ES-I3 (cell line): ENCODE results near the gene PSTPIP1.

Source experiments
- H3K36me3 ChIP-seq: 2 replicates; pipeline ENCODE4 v1.6.1; 2013; ENCODE audit warnings: mild to moderate bottlenecking, low read length, control low read depth, moderate library complexity; ENCODE audit not compliant: insufficient read depth
- H3K4me1 ChIP-seq: 2 replicates; pipeline ENCODE4 v1.6.1; 2013; ENCODE audit warnings: mild to moderate bottlenecking, control low read depth, low read length; ENCODE audit not compliant: insufficient read depth
- H3K9ac ChIP-seq: 2 replicates; pipeline ENCODE4 v1.6.1; 2013; ENCODE audit warnings: low read depth, mild to moderate bottlenecking, low read length, moderate library complexity
- H3K9me3 ChIP-seq: 2 replicates; pipeline ENCODE4 v1.6.1; 2013; ENCODE audit warnings: mild to moderate bottlenecking, low read length, moderate library complexity; ENCODE audit not compliant: control insufficient read depth, insufficient read depth

The PSTPIP1 gene

DNA sequence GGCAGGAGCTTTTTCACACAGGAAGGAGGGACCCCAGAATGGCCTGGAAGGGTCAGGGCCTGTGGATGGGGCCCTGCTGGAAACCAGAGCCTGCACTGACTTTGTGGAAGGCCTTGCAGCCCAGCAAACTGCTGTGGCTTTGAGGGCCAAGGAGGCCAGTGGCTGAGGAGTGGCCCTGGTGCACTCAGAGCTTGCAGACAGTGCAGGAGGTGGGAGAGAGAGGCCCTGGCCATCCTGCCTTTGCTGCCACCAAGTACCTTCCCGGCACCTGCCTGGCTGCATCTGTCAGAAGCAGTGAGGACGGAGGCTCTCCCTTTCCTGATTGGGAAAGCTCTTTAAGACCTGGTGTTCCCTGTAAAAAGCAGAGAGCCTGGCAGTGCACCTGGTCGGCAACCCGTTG lies 6.4 kb downstream of the PSTPIP1 start:
- no peak overlapping the region for H3K9ac ChIP-seq
- H3K4me1 ChIP-seq, result 0 out of 2 replicates have a peak, but pooled peaks cover 5% of the 10 kb centered on the region
- no peaks in the 10 kb centered on the region for H3K9me3 ChIP-seq
- no peaks in the 10 kb centered on the region for H3K36me3 ChIP-seq

DNA sequence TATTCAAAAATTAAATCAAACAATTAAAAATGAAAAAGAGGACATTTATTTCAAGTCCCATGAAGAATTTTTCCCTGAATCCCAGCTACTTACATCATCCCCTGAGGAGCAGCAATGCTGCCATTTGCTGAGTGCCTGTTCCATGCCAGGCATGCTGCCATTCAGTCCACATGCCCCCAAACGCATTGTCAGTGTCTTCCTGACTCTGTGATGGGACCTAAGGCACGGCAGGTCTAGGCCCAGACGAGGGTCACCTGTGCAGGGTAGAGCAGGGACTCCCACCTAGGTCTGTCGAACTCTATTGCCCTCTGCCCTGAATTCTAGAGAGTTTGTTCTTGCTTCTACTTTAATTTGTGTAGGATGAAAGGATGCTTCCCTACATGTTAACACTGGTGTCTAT lies 7.0 kb downstream of the PSTPIP1 start:
- Histone ChIP-seq H3K4me1 (0 out of 2 replicates have a peak, but pooled peaks cover under 1% of the 10 kb centered on the region), H3K9me3 (no peaks in the 10 kb centered on the region), H3K9ac (no peak overlapping the region), H3K36me3 (no peaks in the 10 kb centered on the region)

DNA sequence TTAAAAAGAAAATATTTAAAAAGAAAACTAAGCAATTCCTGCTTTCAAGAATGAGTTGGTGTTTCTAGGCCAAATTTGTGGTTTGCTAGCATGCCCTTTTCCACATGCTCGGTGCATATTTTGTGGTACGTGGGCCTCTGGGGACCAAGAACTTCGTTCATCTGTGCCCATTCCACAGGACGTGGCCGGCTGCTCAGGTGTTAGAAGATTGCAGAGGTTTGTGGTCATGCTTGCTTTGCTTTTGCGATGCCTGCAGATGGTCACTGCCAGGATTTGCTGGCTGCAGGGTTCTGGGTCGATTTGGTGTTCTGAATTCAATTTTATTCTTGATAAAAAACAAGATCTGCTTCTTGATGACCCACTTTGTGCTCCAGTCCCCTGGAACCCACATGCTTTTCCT lies 7.5 kb downstream of the PSTPIP1 start:
- no peaks in the 10 kb centered on the region for H3K9me3 ChIP-seq
- H3K9ac ChIP-seq, result no peak overlapping the region
- no peaks in the 10 kb centered on the region for H3K36me3 ChIP-seq
- no peaks in the 10 kb centered on the region for H3K4me1 ChIP-seq

DNA sequence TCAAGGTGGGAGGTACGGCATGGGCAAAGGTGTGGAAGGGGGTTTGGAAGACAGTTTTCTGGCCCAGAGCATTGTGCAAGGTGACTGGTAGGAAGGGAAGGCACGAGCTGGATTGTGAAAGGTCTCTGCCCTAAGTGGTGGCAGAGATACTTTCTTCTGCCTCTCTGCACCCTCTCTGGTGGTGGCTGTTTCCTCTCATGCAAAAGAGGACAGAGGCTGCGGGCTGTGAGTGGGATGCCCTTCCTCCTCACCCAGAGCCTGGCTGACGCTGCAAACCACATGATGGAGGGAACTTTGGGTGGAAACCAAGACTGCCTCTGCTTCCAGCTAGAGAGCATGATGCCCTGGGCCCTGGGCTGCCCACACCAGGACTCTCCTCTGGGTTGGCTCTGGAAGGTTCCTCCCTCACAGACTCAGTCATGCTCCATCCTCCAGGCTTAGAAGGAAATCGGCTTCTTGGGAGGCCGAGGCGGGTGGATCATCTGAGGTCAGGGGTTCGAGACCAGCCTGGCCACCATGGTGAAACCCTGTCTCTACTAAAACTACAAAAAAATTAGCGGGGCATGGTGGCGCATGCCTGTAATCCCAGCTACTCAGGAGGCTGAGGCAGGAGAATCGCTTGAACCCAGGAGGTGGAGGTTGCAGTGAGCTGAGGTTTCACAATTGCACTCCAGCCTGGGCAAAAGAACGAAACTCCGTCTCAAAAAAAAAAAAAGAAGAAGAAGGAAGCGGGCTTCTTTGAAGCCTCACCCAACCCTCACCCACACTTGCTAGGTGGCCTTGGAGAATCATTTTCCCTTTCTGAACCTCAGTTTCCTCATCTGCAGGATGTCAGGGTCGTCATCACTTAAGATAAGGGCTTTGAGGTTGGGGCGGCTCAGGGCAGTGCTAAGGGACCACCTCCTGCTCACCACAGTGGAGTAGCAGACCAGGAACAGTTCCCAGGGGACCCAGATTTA lies 8.3 kb downstream of the PSTPIP1 start:
- Histone ChIP-seq H3K9ac (no peak overlapping the region), H3K9me3 (no peaks in the 10 kb centered on the region), H3K4me1 (no peaks in the 10 kb centered on the region), H3K36me3 (no peaks in the 10 kb centered on the region)

DNA sequence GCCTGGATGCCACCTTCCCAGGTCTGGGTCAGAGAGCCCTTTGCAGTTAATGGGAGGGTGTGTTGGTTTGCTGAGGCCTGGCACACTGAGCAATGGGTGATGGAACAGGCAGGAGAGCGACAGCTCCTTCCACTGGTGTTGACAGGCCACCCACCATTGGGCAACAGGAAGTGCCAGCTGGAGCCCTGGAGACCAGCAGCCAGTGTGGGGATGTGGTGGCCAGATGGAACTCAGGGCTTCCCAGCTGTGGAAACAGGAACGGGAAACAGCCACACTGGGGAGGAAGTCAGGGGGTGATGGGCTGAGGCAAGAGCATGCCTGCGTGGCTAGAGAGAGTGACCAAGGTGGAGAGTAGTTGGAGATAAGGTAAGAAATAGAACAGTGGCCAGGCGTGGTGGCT lies 9.3 kb downstream of the PSTPIP1 start:
- no peak overlapping the region for H3K9ac ChIP-seq
- H3K36me3 ChIP-seq, result no peaks in the 10 kb centered on the region
- H3K4me1 ChIP-seq, result no peaks in the 10 kb centered on the region
- no peaks in the 10 kb centered on the region for H3K9me3 ChIP-seq

DNA sequence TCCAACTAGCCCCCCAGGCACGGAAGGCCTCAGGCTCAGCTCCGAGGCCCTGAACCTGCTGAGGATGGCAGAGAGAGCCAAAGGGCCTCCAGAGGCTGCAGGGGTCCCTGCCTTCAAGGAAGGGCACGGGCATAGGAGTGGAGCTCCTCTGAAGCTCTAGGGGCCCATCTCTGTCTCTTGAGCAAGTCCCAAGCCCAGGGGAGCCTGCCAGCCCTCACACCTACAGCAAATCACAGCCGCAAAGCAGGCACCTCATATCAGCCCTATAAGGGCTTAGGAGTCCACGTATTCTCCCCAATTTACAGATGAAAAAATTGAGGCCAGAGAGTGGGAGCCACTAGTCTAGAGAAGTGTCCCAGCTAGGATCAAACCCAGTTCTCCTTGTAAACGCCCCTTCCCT lies 14.2 kb downstream of the PSTPIP1 start:
- no peaks in the 10 kb centered on the region for H3K9me3 ChIP-seq
- H3K9ac ChIP-seq, result no peak overlapping the region
- H3K4me1 ChIP-seq, result no peaks in the 10 kb centered on the region
- H3K36me3 ChIP-seq, result no peaks in the 10 kb centered on the region

DNA sequence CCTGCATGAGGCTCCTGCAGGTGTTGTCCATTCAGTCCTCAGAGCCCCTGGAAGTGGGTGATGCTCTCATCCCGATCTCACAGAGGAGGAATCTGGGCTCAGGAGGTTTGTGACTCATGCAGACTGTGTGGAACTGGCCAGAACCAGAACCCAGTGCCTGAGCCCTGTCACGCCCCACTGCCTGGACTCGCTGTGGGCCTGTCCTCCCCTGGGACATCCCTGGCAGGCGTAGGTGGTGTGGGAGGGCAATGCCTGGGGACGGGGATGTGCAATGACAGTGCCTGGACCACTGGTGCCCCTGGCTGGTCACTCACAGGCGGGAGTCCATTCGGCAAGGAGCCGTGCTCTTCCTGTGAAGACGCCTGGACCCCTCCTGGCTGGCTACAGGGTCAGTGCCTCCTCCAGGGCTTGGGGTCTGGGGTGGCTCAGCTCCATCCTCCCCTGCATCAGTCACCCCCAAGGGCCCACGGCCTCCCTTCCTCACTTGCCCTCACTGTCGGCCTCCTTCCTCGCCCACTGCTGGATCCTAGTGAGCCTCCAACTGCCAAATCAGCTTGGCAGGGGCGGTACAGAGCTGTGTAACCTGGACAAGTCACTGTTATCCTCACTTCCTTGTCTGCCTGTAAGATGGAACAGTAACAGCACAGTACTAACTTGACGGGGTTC lies 14.9 kb downstream of the PSTPIP1 start:
- Histone ChIP-seq H3K9me3 (no peaks in the 10 kb centered on the region), H3K9ac (no peak overlapping the region), H3K4me1 (no peaks in the 10 kb centered on the region), H3K36me3 (no peaks in the 10 kb centered on the region)

DNA sequence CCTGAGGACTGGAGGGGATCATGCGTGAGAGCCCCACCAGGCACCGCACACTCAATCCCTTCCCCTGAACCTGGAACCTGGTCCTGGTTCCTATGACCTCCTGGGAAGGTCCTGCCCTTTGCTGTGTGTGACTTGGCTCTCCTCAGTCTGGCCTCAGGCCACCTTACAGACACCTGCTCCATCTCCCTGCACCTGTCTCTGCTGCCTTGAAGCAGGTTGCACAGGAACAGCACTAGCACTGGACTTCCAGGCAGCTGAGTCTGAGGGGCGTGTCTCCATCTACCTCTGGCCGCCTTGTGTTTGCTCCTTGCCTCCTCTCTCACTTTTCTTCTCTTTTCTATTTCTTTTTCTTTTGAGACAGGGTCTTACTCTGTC lies 15.4 kb downstream of the PSTPIP1 start:
- no peaks in the 10 kb centered on the region for H3K36me3 ChIP-seq
- no peaks in the 10 kb centered on the region for H3K4me1 ChIP-seq
- H3K9me3 ChIP-seq, result no peaks in the 10 kb centered on the region
- H3K9ac ChIP-seq, result no peak overlapping the region

DNA sequence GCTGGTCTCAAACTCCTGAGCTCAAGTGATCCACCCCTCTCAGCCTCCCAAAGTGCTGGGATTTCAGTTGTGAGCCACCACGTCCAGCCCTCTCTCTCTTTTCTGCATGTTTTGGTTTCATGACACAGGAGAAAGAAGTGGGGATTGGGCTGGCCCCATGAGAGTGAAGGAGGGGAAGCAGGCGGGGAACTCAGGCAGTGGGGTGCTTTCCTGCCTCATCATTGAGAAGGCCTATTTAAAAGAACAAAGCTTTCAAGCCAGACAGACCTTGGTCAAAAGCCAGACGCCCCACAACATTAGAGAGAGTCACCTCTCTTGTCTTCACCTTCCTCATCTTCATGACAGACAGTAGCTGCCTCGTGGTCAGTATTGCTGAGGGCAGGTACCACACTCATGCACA lies 15.9 kb downstream of the PSTPIP1 start:
- Histone ChIP-seq H3K36me3 (no peaks in the 10 kb centered on the region), H3K9ac (no peak overlapping the region), H3K4me1 (no peaks in the 10 kb centered on the region), H3K9me3 (no peaks in the 10 kb centered on the region)

DNA sequence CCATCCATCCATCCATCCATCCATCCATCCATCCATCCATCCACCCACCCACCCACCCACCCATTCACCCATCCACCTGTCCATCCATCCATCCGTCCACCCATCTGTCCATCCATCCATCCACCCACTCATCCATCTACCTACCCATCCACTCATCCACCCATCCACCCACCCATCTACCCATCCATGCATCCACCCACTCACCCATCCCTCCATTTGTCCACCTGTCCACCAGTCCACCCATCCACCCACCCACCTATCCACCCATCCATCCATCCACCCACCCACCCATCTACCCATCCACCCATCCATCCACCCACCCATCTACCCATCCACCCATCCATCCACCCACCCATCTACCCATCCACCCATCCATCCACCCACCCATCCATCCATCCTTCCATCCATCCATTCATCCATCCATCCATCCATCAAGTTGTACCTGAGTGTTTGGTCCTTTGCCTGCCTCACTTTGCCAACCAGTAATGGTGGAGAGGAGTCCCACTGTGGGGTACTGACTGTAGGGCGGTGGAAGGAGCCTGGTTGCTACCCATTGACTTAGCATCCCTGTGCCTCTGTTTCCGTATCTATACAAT lies 17.3 kb downstream of the PSTPIP1 start:
- Histone ChIP-seq H3K9me3 (no peaks in the 10 kb centered on the region), H3K4me1 (no peaks in the 10 kb centered on the region), H3K9ac (no peak overlapping the region), H3K36me3 (no peaks in the 10 kb centered on the region)

DNA sequence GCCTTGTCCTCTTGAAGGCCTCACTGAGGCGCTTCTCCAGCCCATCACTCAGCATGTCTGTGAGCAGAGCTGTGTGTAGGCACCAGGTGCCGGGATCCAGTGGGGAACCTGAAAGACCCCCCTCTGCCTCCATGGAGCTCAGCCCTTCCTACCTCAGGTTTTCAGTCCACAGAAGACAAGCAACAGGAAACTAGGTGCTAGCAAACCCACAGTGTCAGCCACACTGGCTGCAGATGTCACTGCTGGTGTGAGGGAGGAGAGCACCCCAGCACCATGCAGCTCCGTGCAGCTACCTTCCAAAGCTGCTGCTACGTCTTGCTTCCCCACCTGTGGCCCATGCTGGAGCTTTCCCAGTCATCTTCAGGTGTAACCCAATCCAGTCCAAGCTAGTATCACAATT lies 17.9 kb downstream of the PSTPIP1 start:
- no peaks in the 10 kb centered on the region for H3K36me3 ChIP-seq
- H3K9ac ChIP-seq, result no peak overlapping the region
- H3K9me3 ChIP-seq, result no peaks in the 10 kb centered on the region
- no peaks in the 10 kb centered on the region for H3K4me1 ChIP-seq

DNA sequence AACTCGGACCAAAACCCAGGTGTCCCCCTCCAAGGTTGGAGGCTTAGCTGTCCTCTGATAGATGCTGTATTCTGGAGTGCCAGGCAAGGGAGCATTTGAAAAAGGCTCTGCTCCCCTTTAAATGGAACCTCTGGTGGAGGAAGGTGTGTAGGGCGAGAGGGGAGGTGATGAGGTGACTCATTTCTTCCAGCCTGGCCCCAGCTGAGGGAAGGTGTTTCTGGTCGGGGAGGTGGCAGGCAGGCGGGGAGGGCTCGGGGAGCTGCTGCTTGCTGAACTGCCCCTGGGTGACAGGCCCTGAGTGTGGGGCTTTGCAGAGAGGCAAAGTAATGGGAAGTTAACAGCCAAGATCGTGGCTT lies 18.8 kb downstream of the PSTPIP1 start:
- H3K9me3 ChIP-seq, result no peaks in the 10 kb centered on the region
- no peaks in the 10 kb centered on the region for H3K36me3 ChIP-seq
- H3K4me1 ChIP-seq, result no peaks in the 10 kb centered on the region
- no peak overlapping the region for H3K9ac ChIP-seq

DNA sequence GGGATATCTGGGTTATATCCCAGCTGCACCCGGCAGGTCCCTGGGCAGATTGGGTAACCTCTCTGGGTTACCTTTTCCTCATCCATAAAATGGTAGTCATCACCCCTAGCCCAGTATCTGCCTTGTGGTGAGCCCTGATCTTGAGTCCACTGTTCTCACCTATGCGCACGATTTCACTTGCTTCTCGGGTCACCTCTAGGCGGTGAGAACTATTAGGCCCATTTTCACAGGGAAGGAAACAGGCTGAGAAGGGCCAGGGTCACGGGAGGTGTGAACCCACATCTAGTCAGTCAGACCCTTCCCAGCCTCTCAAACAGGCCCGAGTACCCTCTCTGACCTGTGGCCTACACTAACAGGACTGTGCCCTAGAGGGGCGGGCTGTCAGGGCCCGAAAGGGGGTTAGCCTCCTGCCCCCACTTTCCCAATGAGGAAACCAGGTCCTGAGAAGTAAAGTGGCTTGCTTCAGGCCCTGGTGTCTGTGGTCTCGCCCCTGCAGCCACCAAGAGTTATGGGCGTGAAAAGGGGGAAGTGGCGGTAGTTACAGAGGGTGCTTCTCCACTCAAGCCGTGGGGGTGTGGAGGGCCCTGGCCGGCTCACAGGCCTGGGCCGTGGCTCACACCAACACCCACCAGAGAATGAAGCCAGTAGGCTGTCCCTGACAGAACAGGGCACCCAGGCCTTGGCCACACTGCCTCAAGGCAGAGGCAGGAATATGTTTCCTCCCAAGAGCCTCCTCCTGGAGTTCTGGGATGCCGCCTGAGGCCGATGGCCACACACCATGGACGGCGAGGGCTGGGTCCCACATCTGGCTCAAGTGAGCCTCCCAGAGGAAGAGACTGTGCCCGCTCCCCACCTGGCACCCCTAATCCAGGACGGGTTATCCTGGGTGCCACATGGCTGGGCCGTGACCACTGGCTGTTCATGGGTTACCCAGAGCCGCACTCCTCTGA lies 19.5 kb downstream of the PSTPIP1 start:
- Histone ChIP-seq H3K4me1 (no peaks in the 10 kb centered on the region), H3K36me3 (no peaks in the 10 kb centered on the region), H3K9ac (no peak overlapping the region), H3K9me3 (no peaks in the 10 kb centered on the region)
